Activated naive CD4-positive, alpha-beta T cell treated with anti-CD3 and anti-CD28 coated beads, Interleukin-2, amount 50 U/mL, for 72 hours (primary cell): ENCODE results near the gene CHKA. TPM values are rescaled to one million over a fixed set of nuclear protein-coding genes. Genes with fewer than 3 reads are reported as not detected.

Experiments used
- ATAC-seq, 2 donors: fragments of 150-1000 bp; cut with Tn5 transposase; 2 replicates each; pipeline ENCODE4 v1.10.0; 2021; ENCODE audit warnings: mild to moderate bottlenecking in 2 of 2, moderate library complexity in 2 of 2
- DNase-seq, 2 donors: peaks; one replicate each; pipeline ENCODE4 v3.0.0; 2021 to 2022; ENCODE audit warnings: low spot score in 2 of 2
- H3K27ac Mint-ChIP-seq, 2 donors: one replicate each; pipeline ENCODE4 v1.8.0; 2022; ENCODE audit warnings: mild to moderate bottlenecking in 2 of 2, mixed read lengths in 2 of 2
- H3K36me3 Mint-ChIP-seq, 2 donors: one replicate each; pipeline ENCODE4 v1.8.0; 2022; ENCODE audit warnings: mixed read lengths in 2 of 2
- H3K9me3 Mint-ChIP-seq, 2 donors: one replicate each; pipeline ENCODE4 v1.8.0; 2022; ENCODE audit warnings: mixed read lengths in 2 of 2
- total RNA-seq, 2 donors: library from RNA; stranded (reverse); gene quantifications; one replicate each; pipeline ENCODE4 v1.2.3, GENCODE V29; 2022

Gene CHKA
- total RNA-seq, 2 donors from 2014 or later = 9.5 to 30.2 TPM

DNA sequence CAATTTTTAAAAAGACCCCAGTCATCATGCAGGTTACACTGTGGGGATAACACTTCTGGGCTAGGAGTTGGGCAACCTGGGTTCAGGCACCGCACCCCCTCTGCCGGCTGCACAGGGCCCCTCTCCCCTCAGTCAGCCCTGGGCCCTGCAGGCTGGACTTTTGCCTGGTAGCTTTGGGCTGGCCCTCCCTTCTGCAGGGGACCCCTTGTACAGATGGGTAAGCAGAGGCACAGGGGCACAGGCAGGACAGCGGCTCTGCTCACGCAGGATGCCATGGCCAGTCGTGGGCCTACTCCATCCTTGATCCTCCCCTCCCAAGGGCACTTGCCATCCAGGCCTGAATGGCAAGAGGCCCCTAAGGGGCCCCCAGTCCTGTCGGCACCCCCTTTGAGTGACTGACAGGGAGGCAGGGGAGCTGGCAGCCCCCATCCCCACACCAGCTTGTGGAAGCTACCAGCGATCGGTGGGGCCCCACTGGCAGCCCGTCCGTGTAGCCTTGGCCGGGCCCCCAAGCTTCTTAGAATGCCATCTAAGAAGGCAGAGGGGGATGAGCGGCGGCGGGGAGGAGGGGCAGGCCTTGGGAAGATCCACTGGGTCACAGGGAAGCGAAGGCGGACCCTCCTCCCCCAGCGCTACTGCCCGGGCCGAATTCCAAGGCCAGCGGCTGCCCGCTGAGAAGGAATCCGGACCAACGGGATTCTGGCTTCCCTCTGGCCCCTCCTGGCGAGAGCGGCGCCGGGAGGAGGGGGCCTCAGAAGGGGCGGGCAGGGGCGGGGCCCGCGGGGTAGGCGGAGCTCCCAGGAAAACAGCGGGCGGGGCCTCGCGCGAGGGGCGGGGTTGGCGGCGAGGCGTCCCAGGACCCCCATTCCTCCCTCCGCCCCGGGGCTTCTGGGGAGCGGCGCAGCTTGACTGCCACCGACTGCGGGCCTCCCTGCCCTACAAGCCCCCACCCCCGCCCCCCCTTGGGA lies 6.8 kb upstream of the CHKA start:
- peaks cover 6 to 15% of the 10 kb centered on the region in 2 donors for H3K9me3 Mint-ChIP-seq
- DNase-seq (no peak), ATAC-seq (peak in 1 of 2 donors; percentile 26)
- H3K36me3 Mint-ChIP-seq = peaks cover 14 to 20% of the 10 kb centered on the region in 2 donors
- no peak overlapping the region for H3K27ac Mint-ChIP-seq

DNA sequence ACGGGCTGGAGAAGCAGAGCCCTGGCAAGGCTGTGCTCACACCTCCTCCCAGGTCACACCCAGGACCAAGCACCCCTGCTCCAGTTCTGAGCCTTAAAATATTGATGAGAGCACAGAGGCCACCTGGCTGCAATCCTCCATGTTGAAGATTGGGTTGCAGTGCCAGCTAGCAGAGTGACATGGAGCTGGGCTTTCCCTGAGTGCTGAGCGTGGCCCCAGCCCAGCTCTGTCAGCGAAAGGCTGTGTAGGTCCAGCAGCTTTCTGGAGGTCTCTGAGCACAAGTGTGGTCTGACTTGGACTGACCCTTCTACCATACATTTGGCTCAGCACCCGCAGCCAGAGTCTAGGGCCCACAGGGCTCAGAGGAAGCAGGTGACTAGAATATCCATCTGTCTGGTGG lies 4.0 kb upstream of the CHKA start:
- Mint-ChIP-seq H3K9me3 (peaks cover 0 to 7% of the 10 kb centered on the region in 2 donors), H3K27ac (no peak overlapping the region), H3K36me3 (peaks cover 0 to 7% of the 10 kb centered on the region in 2 donors)
- ATAC-seq (no peak), DNase-seq (no peak)

DNA sequence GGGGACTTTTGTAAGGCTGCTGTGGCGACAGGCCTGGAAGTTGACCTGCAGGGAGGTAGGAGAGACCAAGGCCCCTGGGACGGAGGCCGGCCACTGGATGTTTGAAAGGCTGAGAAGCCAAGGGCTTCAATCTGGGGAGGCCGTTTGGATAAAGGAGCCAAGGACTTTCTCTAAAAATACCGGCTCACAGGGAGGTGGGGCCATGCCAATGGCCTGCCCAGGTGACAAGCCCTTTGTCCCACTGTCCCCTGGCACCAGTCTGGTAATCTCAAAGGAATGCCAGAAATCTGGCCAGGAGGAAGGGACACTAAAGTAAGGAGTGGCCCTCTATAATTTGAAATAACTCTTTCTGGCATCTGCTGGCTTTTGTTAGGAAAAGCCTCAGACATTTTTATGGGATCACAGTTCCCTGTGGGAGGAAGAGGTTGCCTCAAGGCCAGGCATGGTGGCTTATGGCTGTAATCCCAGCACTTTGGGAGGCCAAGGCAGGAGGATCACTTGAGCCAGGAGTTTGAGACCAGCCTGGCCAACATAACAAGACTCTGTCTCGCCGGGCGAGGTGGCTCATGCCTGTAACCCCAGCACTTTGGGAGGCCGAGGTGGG lies 1.9 kb upstream of the CHKA start:
- Mint-ChIP-seq H3K36me3 (peaks cover 0 to 6% of the 10 kb centered on the region in 2 donors), H3K27ac (no peak overlapping the region), H3K9me3 (no peaks in the 10 kb centered on the region)
- ATAC-seq (no peak), DNase-seq (no peak)

DNA sequence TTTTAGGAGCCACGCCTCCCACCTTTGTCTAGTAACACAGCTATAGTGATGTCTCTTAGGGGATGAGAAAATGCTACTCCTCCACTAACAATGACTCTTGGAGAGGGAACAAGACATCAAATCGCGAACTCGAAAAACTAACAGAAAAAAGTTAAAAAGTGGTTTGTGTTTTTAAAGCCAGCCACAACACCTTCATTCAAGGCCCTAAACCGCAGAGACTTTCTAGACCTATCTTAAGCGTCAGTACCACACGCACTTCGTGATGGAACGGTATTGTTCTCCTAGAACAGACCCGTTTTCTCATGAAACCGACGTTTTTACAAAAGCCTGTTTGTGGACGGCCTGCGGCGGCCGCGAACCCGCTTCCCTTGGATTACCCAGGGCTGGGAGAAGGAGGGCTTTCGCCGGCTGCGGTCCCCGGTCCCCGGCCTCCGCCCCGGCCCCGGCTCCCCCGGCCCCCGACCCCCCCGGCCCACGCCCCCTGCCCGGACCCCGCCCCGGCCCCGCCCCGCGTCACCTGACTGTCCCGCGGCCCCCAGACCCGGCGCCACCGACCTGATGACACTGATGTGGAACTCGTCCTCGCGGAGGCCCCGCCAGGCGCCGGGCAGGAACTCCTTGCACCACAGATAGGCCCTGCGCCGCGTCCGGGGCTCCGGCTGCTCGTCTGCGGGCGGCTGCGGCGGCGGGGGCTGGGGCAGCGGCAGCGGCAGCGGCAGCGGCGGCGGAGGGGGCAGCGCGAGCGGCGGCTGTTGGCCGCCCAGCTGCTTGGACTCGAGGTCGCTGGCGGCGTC lies 718 bp downstream of the CHKA start:
- H3K27ac Mint-ChIP-seq = peak overlapping the region; percentile 31 to 74
- ATAC-seq (peak; percentile 21 to 34), DNase-seq (peak; percentile 40 to 71)
- no peaks in the 10 kb centered on the region for H3K9me3 Mint-ChIP-seq
- peaks cover 0 to 6% of the 10 kb centered on the region in 2 donors for H3K36me3 Mint-ChIP-seq

DNA sequence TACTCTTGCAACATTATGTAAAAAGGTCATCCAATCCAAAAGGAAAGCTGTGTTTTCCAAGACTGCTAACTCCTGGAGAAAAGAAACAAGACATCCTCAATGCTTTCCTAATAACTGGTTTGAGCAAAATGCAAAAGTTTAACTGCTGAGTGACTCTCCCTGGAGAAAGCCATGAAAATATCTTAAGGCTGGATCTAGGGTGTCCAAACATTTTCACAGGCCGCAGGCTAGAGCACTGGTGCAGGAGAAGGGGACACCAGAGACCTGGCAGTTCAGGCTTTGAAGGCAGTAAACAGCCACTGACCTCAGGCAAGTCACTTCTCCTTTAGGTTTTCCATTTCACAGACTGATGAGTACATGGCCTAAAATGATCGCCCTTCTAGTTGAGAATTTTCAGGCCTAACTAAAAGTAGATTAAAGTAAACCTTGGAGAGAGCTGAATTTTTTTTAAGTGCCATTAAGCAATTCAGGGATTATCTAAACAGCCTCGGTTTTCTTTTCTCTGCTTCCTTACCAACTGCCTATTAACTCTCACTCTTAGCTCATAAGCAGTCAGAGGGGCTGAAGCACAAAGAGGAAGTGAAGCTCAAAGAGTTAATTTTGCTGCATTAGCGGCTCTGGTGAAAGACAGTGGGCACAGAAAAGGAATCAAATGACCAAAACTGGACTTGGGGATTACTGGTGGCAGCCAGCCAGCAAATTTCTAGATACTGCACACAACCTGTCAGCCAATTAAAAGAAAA lies 2.3 kb downstream of the CHKA start:
- ATAC-seq = no peak
- Mint-ChIP-seq H3K9me3 (no peaks in the 10 kb centered on the region), H3K27ac (no peak overlapping the region), H3K36me3 (peaks cover 0 to 6% of the 10 kb centered on the region in 2 donors)
- no peak for DNase-seq

DNA sequence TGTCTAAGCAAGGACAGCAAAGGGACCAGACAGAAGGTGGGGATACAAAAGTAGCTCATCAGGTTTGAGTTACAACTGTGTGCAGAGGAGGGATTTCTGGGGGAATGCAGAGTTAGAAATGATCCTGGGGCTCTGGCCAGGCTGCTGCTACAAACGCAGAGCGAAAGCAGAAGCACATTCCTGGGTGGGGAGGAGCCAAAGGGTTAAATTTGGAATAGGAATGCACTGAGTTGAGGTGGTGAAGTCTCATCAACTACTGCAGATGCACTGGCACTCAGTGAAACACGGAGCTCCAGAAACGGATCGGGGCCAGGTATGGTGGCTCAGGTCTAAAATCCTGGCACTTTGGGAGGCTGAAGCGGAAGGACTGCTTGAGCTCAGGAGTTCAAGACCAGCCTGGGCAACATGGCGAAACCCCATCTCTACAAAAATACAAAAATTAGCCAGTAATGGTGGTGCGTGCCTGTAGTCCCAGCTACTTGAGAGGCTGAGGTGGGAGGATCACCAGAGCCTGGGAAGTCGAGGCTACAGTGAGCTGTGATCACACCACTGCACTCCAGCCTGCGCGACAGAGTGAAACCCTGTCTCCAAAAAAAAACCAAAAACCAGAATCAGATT lies 3.2 kb downstream of the CHKA start:
- Mint-ChIP-seq H3K27ac (no peak overlapping the region), H3K9me3 (no peaks in the 10 kb centered on the region), H3K36me3 (peaks cover 0 to 6% of the 10 kb centered on the region in 2 donors)
- no peak for ATAC-seq
- no peak for DNase-seq

DNA sequence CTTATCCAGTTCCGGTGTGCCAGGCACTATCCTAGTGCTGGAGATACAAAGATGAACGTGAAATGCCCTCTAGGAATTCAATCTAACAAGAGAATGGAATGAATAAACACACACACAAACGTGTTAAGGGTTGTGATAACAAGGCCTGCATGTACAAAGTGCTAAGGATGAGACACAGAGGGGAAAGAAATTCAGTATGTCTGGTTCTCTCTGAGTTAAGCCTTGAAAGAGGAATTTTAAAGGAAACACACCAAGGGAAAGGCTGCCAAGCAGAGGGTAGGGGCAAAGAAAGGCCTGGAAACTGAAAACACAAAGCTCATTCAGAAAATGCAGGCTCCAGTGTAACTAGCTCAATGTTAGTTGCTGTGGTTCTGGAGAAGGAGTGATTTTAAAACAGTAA lies 4.2 kb downstream of the CHKA start:
- H3K36me3 Mint-ChIP-seq = peaks cover 0 to 6% of the 10 kb centered on the region in 2 donors
- ATAC-seq (no peak), DNase-seq (no peak)
- H3K9me3 Mint-ChIP-seq = no peaks in the 10 kb centered on the region
- no peak overlapping the region for H3K27ac Mint-ChIP-seq

DNA sequence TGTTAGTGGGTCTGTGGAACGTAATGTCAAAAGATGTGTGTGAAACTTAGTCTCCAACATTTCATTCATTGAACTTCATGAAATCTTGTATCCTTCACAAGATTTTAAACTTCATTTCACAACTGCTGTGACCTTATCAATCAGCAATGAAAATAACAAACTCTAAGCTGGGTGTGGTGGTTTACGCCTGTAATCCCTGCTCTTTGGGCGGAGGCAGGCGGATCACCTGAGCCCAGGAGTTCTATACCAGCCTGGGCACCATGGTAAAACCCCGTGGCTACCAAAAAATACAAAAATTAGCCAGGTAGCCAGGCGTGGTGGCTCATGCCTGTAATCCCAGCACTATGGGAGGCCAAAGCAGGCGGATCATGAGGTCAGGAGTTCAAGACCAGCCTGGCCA lies 5.1 kb downstream of the CHKA start:
- Mint-ChIP-seq H3K9me3 (no peaks in the 10 kb centered on the region), H3K27ac (no peak overlapping the region), H3K36me3 (peaks cover 0 to 6% of the 10 kb centered on the region in 2 donors)
- DNase-seq = no peak
- no peak for ATAC-seq

DNA sequence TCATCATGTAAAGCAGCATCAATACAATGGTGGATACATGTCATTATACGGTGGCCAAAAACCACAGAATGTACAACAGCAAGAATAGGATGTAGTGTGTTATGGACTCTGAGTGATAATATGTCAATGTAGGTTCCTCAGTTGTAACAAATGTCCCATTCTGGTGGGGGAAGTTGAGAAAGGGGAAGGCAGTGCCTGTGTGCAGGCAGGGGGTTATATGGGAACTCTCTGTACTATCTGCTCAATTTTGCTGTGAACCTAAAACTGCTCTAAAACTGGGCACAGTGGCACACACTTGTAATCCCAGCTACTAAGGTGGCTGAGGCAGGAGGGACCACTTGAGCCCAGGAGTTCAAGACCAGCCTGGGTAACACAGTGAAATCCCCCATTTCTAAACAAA lies 5.9 kb downstream of the CHKA start:
- H3K27ac Mint-ChIP-seq = no peak overlapping the region
- ATAC-seq = no peak
- no peaks in the 10 kb centered on the region for H3K9me3 Mint-ChIP-seq
- DNase-seq = no peak
- peaks cover 0 to 6% of the 10 kb centered on the region in 2 donors for H3K36me3 Mint-ChIP-seq

DNA sequence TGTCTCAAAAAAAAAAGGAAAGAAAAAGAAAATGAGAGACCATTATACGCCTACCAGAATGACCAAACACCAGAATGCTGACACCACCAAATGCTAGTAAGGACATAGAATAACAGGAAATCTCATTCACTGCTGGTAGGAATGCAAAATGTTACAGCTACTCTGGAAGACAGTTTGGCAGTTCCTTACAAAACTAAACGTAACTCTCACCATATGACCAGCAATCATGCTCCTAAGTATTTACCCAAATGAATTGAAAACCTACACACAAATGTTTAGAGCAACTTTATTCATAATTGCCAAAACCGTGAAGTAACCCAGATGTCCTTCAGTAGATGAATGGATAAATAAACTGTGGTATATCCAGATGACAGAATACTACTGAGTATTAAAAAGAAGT lies 7.2 kb downstream of the CHKA start:
- peaks cover 0 to 6% of the 10 kb centered on the region in 2 donors for H3K36me3 Mint-ChIP-seq
- DNase-seq = no peak
- H3K27ac Mint-ChIP-seq = no peak overlapping the region
- no peak for ATAC-seq
- H3K9me3 Mint-ChIP-seq = no peaks in the 10 kb centered on the region

DNA sequence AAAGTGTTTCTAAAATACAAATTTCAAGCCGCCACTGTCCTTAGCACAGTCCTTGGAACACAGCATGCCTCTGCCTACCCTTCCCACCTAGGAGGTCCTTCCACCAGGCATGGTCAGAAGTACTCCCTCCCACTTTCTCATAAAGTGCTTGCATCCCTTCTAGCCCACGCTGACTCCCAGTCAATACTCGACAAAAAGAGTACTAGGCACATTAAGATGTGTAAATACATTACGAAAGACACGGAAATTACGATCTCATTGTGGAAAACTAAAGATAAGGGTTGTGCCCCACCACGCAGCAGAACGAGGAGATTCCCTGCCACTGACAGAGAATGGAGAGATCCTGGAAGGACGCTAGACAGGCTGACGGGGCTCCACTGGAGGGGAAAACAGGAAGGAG lies 13.5 kb downstream of the CHKA start:
- no peak for DNase-seq
- no peaks in the 10 kb centered on the region for H3K36me3 Mint-ChIP-seq
- ATAC-seq = no peak

DNA sequence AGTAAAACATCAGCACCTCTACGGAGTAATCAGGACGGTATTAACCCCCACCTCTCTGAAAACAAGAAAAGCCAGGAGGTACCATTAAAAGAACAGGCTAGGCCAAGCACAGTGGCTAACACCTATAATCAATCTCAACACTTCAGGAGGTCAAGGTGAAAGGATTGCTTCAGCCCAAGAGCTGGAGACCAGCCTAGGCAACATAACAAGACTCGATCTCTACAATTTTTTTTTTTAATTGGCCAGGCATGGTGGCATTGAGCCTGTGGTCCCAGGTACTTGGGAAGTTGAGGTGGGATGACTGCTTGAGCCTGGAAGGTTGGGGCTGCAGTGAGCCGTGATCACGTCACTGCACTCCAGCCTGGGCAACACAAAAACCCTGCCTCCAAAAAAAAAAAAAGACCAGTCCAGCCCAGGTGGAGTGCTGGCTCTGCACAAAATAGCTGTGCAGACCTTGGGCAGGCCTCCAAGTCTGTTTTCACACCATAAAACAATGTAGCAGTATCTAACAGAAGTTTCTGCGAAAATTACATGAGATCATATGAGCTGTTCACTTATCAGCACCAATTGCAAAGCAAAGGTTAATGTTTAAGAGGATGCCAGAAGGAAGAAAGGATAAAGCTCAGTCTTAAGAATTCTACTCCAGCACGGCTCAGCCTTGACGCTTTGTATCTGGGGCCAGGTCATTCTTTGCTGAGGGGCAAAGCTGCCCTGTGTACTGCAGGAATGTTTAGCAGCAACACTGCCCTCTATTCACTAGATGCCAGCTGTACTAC lies 14.8 kb downstream of the CHKA start:
- H3K27ac Mint-ChIP-seq = no peak overlapping the region
- DNase-seq (no peak), ATAC-seq (no peak)
- H3K9me3 Mint-ChIP-seq = no peaks in the 10 kb centered on the region
- H3K36me3 Mint-ChIP-seq = no peaks in the 10 kb centered on the region

More for the DNA sequence above, 13.5 kb downstream of the CHKA start:
- Mint-ChIP-seq H3K9me3 (no peaks in the 10 kb centered on the region), H3K27ac (peak overlapping the region in 1 of 2 donors; percentile 38)

DNA sequence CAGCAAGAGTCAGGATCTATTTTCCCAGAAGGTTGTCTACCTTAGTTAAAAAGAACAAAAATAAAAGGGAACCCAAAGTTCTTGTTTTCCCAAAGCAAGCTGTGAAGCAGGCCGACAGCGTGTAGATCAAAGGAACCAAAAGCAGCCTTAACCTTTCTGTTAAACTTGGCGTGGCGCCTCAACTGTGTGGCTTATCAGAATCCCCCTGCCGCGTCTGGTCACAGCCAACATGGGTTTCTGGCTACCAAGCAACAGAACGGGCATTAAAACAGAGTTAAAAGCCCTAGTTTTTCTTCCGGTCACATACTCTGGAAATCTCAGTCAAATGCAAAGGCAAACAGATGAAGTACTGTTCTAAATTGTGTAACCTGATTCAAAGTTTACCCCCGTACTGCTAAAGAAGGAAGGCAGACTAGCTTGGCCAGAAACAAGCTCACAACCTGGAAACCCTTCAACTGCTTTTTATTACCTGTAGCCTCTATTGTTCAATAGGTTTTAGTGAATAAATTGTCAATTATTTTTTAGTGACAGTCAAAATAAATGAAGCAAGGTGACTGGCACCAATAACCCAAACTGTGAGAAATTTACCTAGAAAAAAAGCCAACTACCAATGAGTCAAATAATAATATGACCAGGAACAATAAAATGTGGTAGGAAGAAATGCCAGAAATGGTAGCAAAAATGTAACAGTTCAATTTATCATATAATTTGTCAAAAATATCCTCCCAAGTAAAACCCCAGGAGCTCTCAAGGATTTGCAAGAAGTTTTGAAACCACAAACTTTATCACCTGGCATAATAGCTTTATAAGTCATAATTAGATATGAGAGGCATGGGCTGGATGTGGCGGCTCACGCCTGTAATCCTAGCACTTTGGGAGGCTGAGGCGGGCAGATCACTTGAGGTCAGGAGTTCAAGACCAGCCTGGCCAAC lies 21.4 kb downstream of the CHKA start:
- peak overlapping the region; percentile 46 to 62 for H3K27ac Mint-ChIP-seq
- DNase-seq = peak in 1 of 2 donors; percentile 34
- H3K36me3 Mint-ChIP-seq = no peaks in the 10 kb centered on the region
- peak; percentile 69 to 96 for ATAC-seq
- no peaks in the 10 kb centered on the region for H3K9me3 Mint-ChIP-seq

DNA sequence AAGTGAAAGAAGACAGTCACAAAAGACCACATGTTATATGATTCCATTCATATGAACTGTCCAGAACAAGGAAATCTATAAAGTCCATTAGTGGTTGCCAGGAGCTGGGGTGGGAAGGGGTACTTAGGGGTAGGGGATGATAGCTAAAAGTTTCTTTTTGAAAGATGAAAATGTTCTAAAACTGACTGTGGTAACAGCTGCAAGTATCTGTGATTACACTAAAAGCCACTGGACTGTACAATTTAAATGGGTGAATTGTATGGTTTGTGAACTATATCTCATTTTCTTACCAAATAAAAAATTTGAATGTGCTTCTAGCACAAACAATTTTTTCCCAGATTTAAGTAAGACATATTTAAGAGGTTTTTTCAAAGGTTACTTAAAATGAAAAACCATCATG lies 22.1 kb downstream of the CHKA start:
- Mint-ChIP-seq H3K9me3 (no peaks in the 10 kb centered on the region), H3K27ac (peak overlapping the region; percentile 46 to 62)
- ATAC-seq = no peak

More for the DNA sequence above, 22.1 kb downstream of the CHKA start:
- no peaks in the 10 kb centered on the region for H3K36me3 Mint-ChIP-seq
- no peak for DNase-seq
